Epithelial cell of proximal tubule (primary cell): Measurements from ENCODE around the gene LY6G6D. TPM values are rescaled to one million over a fixed set of nuclear protein-coding genes. Genes with fewer than 3 reads are reported as not detected.
"Not testable (repeated sequence)": the region's sequence is repeated elsewhere in the genome, so short reads cannot be mapped to it uniquely, and the experiment has no call there.

Experiments used
- DNase-seq: peaks from one replicate; pipeline ENCODE4 v3.0.0-alpha.2; 2011; ENCODE audit warnings: low read depth
- H3K4me3 ChIP-seq: 2 replicates; pipeline ENCODE4 v1.5.1; 2011; ENCODE audit warnings: low read depth, mild to moderate bottlenecking, low read length
- CTCF ChIP-seq: conservative IDR thresholded peaks from 2 replicates; pipeline ENCODE4 v1.5.1; 2012; ENCODE audit warnings: low read depth, mild to moderate bottlenecking, low read length
- total RNA-seq: library from RNA; depleted of rRNA; stranded (reverse); fragments of >200 nt; gene quantifications from 2 replicates; pipeline ENCODE4 v1.2.3, GENCODE V29; 2015

The LY6G6D gene
- total RNA-seq, 1 donor from 2014 or later = not detected

GRCh38 chr6:31702819-31703716 lies 12.1 kb upstream of the LY6G6D start, which contains the start of gene ABHD16A:
Gene ABHD16A, minus strand, starts transcription at chr6:31703324. Its CDS starts 43 bp downstream, at chr6:31703281.
- peak; percentile 87 for DNase-seq
- no peak for TF ChIP-seq CTCF
- peak within 1 kb of the TSS; percentile 80 for H3K4me3 ChIP-seq

GRCh38 chr6:31705931-31706330 lies 9.2 kb upstream of the LY6G6D start:
- DNase-seq = no peak
- no peak overlapping the region for H3K4me3 ChIP-seq
- no peak for TF ChIP-seq CTCF

- no peak within 1 kb of the TSS for H3K4me3 ChIP-seq
- TF ChIP-seq CTCF = no peak
- no peak for DNase-seq
Measured at GRCh38 chr6:31706599-31706998, 8.5 kb upstream of the LY6G6D start, which contains the start of gene LY6G6F. Gene LY6G6F, plus strand, starts transcription at chr6:31706866. Its CDS starts 41 bp downstream, at chr6:31706907.

GRCh38 chr6:31707701-31708100 lies 7.4 kb upstream of the LY6G6D start:
- H3K4me3 ChIP-seq = no peak overlapping the region
- no peak for DNase-seq
- TF ChIP-seq CTCF = no peak

GRCh38 chr6:31708224-31708623 lies 6.9 kb upstream of the LY6G6D start:
- no peak for TF ChIP-seq CTCF
- H3K4me3 ChIP-seq = no peak overlapping the region
- DNase-seq = no peak

- not testable (repeated sequence) for H3K4me3 ChIP-seq, DNase-seq
Measured at GRCh38 chr6:31709157-31709556, 6.0 kb upstream of the LY6G6D start.

- no peak for TF ChIP-seq CTCF
- DNase-seq = no peak
- H3K4me3 ChIP-seq = no peak overlapping the region
Measured at GRCh38 chr6:31710523-31711219, 4.5 kb upstream of the LY6G6D start.
